Raji (cell line): ENCODE measurements around the gene RUSC1.

Experiments
- POLR2A ChIP-seq: IDR thresholded peaks from 2 replicates; pipeline ENCODE4 v1.6.1; 2011; ENCODE audit warnings: low read depth, low read length, control low read depth; ENCODE audit not compliant: insufficient read depth

Gene RUSC1

DNA sequence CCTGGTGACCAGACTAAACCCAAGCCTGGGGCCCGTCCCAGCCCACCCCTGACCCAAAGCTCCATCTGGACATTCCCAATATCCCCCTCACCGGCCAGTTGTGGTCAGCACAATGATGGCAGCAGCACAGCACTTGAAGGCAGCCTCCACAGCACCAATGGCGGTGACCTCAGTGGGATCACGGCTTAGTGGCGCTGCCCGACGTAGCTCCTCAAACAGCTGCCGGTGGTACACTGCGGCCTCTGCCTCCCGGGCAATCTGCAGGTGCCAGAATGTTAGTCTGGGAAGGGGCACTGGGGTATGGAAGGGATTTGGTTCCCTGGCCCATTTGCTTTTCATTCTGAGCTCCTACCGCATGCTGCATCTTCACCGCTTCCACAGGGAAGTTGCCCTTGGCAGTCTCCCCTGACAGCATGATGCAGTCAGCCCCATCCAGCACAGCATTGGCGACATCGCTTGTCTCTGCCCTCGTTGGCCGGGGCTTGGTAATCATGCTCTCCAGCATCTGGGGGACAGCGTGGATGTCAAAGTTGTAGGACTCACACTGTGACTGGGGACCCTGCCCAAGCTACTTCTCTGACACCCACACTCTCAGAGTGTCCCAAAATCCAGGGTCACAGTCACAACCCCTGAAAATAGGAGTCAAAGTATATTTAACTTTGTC is 27.5 kb upstream of the RUSC1 start:
- no peak for TF ChIP-seq POLR2A

DNA sequence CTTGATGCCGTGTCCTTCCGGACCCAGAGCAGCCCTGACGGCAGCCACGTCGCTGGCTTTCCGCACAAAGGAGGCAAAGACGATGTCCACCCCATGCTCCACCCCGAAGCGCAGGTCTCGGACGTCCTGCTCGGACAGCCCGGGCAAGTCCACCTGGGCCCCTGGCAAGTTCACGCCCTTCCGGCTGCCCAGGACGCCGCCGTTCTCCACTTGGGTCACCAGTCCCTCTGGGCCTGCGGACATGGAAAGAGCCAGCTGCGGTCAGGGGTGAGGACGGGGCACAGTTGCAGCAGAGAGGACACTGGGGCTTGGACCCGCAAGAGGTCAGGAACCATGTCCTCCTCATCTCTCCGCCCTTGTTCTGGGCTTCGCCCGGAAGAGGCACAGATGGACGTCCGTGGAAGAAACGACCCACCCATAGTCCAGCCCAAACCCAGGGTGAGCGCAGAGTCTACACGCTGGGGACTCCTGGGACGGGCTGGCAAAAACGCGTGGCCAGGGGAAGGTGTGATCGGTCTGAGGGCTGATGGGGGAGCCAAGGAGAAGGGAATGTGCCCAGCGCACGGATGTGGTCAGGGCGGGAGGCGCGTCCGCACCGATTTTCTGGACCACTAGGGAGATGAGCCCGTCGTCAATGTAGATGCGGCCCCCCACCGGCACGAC is 26.0 kb upstream of the RUSC1 start:
- TF ChIP-seq POLR2A: no peak

DNA sequence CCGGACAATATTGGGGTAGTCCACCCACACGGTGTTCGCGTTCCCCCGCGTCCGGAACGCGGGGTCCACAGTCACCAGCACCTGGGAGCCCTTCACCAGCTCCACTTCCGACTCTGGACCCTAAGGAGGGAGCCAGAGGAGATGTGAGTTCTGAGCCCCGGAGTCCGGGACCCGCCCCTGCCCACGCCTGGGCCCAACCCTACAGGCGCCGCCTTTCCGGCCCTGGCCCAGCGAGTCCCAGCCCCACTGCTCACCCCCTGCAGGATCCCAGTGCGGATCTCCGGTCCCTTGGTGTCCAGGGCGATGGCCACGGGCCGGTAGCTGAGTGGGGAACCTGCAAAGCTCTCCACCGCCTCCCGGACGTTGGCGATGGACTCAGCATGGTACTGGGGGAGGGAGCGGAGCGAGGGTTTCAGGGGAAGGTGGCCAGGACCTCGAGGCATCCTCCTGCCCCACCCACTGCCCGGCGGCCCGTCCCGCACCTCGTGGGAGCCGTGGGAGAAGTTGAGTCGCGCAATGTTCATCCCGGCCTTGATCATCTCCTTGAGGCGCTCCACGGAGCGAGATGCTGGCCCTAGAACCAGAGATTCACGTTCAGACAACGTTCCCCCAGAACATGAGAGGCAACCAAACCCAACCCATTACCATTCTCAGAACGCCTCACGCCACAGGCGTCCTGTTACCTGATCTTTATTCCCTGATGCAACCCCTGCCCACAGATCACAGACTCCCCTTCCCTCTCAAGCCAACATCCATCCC is 25.3 kb upstream of the RUSC1 start:
- no peak for TF ChIP-seq POLR2A

DNA sequence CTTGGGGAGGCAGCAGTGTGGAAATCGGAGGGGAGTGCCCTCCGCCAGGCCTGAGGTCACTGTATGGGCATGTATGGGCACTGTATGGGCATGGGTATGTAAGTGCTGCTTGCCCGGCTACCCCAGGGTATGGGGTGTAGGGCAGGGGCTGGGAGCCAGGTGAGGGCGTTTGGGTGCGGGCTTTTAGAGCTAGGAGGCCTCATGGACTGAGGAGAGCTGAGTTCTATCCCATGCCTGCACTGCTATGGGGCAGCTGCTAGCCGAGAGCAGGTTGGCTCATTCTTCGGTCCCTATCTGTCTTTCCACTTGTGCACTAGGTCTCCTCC is 24.8 kb upstream of the RUSC1 start:
- no peak for TF ChIP-seq POLR2A

DNA sequence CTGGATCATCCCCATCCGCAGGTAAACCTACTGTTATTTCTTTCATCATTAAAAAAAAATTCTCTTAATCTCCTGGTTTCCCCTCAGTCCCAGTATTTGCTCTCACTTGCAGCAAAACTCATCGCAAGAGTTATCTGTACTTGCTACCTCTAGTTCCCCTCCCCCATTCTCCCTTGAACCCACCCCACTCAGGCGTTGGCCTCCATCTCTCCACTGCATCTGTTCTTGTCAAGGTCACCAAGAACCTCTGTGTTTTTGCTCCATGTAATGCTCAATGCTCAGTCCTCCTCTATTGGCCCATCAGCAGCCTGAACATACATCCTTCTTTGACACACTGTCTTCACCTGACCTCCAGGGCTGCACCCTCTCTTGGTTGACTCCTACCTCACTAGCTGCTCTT is 24.0 kb upstream of the RUSC1 start:
- no peak for TF ChIP-seq POLR2A

DNA sequence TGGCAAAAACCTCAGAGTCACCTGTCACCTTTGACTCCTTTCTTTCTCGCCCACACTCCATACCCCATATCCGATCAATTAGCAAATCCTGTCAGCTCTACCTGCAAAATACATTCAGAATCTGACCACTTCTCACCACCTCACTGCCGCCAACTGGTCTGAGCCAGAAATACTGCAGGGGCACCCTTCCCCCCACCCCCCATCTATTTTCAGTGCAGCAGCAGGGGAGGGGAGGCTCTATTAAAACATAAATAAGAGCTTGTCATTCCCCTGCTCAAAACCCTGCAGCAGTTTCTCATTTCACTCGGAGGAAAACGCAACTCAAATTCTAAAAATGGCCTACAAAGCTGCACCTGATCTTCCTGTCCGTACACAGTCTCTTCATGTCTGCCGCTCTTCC is 23.3 kb upstream of the RUSC1 start:
- no peak for TF ChIP-seq POLR2A

DNA sequence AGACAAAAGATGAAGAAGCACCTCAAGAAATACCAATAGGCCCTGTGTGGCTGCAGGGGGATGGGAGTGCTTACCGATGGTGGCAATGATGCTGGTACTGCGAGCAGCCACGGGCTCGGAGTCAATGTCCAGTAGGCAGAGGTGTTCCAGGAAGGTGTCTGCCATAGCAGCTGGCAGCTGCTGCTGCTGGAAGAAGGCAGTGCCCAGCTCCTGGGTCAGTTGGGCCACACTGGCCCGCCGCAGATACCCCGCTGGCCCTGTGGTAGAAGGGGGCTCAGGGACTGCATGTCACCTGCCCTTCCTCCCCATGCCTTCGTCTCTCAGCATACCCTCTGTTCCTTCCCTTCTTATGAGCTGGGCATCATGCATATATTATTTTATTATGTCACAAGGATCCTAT is 20.7 kb upstream of the RUSC1 start:
- no peak for TF ChIP-seq POLR2A

DNA sequence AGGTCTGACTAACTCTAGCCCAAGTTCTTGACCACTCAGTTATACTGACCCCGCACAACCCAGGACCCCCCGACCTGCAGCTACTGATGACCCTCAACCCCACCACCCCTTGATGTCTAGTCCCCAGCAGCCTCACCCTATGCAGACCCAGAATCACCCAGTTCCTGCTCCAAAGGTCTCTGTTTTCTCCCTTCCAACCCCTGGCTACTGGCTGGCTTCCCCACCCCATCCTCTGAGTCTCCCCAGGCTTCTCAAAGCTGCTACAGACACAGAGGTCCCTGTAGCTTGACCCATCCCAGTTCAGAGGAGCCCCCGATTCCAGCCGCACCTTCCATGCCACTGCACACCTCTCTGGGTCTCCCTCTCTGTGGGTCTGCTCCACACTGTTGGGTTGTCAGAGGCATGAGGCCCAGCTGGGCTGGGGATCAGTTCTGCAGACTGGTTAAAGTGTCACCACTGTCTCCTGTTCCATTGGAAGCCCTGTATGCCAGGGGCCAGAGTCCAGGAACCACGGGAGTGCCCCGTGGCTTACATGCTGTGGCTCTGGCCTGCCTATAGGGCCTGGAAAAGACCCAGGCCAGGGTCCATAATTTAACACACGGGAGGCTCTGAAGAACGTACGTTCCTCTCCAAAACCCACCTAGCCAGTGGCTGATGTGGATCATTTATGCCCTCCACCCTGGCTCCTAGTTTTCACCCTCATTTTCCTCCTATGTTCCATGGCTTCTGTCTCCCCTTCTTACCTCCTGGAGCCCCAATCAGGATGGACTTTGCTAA is 20.0 kb upstream of the RUSC1 start:
- TF ChIP-seq POLR2A: no peak

DNA sequence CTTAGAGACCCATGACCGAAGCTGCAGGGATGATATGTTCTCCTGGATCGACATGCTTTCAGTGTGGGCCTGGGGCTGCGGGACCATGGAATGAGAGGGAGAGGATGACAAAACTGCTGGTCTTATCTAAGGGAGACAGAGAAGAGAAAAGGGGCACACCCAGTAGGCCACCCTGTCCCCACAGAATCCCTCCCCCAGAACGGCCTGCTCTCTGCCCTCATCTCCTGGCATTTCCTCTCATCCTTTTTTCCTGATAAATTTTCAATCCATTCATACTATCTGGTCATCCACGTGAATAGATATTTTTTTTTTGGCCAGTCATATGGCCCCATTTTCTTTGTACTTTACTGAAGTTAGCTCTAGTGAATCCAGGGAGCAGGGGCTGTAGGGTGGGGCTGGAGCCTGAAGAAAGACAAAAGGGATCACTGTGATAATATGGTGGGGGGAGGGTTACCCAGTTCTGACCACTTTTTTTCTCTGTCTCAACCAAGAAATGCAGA is 19.3 kb upstream of the RUSC1 start, which contains the start of gene PKLR:
Gene PKLR (minus strand): TSS at position 97 of the 500 bp plus-strand sequence. CDS start 43 bp downstream, at position 54.
- no peak for TF ChIP-seq POLR2A

DNA sequence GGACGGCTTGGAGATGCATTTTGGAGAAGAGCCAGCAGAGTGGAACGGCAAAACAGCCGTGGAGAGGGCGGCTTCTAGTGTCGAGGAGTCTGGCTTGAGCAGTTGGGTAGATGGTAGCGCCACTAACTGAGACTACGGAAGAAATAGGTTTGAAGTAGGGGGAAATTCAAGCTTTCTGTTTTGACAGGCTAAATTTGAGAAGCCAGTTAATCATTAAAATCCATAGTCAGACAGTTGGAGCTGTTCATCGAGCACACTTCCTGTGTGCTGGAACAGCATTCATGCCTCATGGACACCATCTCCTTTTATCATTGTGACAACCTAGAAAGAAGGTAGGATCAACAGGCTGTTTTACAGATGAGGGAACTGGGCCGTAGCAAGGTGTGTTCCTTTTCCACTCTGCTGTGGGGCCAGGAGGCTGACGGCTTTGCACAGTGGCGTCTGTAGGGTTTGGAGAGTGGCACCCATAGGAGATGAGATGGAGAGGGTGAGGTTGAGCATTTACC is 16.1 kb upstream of the RUSC1 start:
- TF ChIP-seq POLR2A: no peak

DNA sequence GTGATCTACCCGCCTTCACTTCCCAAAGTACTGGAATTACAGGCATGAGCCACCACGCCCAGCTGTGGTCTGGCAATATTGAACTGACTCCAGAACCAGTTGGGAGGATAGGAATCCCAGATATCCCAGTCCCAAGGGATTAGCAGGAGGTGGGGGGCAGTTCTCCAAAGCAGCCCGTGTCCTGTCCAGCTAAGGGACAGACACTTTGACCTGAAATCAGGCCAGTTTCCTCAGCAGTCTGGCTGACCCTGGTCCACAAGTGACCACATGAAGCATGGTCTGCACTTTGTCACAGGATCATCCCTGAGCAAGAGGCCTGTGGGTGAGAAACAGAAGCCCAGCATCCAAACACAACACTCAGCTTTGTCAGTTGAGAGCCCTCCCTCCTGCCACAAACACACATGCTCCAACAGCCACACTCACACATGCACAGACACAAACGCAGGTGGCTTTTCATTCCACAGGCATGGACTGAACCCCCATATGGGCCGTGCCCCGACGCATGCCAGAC is 14.8 kb upstream of the RUSC1 start:
- TF ChIP-seq POLR2A: no peak

DNA sequence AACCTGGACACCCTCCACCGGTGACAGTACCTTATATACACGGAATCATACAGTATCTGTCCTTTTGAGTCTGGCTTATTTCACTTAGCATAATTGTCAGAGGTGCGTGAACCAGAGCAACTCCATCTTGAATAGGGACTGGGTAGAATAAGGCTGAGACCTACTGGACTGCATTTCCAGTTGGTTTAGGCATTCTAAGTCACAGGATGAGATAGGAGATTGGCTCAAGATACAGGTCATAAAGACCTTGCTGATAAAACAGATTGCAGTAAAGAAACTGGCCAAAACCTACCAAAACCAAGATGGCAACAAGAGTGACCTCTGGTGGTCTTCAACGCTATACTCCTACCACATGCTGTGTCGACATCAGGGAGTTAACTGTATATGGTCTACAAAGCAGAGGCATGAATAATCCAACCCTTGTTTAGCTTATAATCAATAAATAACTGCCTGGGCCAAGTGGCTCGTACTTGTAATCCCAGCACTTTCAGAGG is 13.4 kb upstream of the RUSC1 start:
- no peak for TF ChIP-seq POLR2A

DNA sequence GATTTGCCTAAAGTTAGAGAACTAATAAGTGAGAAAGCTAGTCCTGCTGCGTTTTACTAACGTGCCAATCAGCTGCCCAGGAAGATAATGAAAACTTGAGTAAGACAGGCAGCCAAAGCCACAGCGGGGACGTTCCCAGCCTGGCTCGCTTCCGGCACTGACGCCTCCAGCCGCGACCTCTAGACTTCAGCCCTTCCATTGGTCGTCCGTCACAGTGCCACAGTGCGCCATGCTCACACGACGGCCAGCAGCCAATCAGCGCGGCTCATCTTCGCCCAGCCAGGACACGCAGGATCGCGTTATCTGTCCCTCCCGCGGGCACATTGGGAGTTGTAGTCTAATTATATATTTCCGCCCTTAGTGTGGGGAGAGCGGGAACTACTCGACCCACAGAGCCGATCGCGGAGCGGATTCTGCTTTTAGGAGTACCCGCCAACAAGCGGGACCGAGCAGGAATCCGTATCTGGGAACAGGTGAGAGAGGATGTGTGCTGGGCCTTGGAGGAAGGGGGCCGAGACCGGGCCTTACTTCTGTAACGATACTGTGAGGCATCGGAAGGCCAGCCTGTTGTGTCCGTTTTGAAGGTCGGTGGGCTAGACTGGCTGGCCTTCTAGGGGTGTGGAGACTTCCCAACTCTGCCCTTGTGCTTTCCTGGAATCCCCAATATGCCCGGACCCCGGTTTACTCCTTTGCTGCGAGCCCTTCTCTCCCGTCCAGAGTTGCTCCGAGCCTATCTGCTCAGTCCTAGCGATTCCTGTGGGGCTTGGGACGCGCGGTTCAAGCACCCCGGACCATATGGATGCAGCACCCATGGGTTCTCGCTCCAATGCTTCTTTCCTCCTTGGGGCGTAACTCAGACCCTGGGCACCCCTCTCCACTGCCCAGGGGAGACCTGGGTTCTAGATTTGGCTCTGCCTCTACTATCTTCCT is 11.9 kb upstream of the RUSC1 start, which contains the start of gene FDPS:
Gene FDPS (plus strand): TSS at position 374 of the 930 bp plus-strand sequence. CDS start 924 bp downstream, outside the sequence.
- peak; percentile 73 for TF ChIP-seq POLR2A
